HG03097 (cell line): ENCODE data around the gene SMIM8.

Experiments
- ATAC-seq: cut with Tn5 transposase; IDR thresholded peaks from one replicate; pipeline ENCODE4 v1.9.1; 2021; ENCODE audit not compliant: unreplicated experiment, low FRiP score

The SMIM8 gene

DNA sequence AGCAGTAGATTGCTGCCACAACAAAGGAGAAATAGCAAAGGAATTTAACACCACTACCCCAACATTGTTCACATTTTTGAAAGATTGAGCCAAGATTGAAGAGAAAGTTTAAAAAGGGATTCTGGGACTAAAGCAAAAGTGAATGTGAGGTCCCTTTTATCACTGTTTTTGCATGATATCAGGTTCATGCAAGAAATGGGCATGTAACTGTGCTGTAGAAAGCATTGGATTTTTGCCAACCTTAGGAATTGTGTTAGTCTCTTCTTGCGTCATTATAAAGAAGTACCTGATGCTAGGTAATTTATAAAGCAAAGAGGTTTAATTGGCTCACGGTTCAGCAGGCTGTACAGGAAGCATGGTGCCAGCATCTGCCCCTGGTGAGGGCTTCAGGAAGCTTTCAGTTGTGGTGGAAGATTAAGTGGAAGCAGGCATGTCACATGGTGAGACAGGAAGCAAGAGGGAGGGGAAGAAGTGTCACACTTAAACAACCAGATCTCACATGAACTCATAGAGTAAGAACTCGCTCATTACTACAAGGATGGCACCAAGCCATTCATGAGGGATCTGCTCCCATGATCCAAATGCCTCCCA is 11.3 kb downstream of the SMIM8 start:
- no peak for ATAC-seq

- ATAC-seq: no peak
These were observed 12.3 kb downstream of the SMIM8 start for GRCh38 chr6:87334683-87335082.

GRCh38 chr6:87336367-87336766 is 14.0 kb downstream of the SMIM8 start:
- ATAC-seq: no peak

GRCh38 chr6:87340230-87340629 is 17.8 kb downstream of the SMIM8 start:
- ATAC-seq: no peak

- ATAC-seq: no peak
These were observed 18.8 kb downstream of the SMIM8 start for GRCh38 chr6:87341158-87341557.

- ATAC-seq: peak; percentile 80
These were observed 19.5 kb downstream of the SMIM8 start for GRCh38 chr6:87341899-87342298.

DNA sequence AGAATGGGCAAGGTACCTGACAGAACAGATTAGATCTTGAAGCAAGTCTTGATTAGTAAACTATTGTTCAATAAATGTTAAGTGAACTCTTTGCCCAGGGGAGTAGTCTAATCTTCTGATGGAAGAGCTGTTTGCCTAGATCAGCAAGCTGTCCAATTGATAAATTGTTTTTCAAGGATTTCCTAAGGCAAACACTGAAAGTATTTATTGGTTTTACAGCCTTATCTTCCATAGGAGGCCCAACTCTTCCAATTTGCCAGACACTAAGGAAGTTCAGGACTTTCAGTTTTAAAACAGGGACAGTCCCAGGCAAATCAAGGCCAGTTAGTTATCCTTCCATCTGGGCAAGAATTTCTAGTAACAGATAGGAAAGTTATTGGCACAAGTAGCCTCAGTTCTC is 20.4 kb downstream of the SMIM8 start:
- ATAC-seq: no peak

DNA sequence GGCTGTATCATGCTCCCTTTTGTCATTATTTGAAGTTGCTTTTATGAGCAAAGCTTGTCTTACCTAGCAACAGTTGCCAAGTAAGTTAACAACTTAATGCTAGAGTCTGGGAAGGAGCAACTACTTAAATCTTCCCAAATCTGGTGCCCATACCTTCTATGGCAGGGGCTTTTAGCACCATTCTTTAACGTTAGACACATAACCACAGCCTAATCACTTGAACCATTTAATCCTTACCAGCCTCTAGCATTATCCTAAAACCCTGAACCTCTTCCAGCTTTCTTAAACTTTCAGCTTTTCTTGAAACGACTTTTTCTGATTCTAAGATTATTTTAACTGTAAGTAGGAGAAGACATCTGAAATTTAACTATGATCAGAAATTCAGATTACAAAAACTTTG is 22.3 kb downstream of the SMIM8 start, which contains the start of gene C6orf163:
Gene C6orf163 (plus strand): TSS at position 83 of the 400 bp plus-strand sequence. CDS start 287 bp downstream, at position 370.
- ATAC-seq: no peak

DNA sequence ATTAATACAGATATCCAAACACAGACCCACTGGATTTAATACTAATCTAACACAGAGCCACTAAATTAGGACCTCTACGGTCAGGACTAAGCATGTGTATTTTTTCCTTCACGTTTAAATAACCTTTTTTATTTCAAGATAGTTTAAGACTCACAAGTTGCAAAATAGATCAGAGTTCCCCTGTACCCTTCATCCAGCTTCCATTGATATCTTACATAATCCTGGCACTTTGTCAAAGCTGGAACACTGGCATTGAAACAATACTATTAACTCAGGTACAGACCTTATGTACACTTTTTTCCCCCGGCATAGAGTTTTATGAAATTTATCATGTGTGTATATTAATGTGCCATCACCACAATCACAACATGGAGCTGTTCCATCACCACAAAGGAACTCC is 24.3 kb downstream of the SMIM8 start:
- no peak for ATAC-seq

- no peak for ATAC-seq
These were observed 27.5 kb downstream of the SMIM8 start for GRCh38 chr6:87349896-87350295.

DNA sequence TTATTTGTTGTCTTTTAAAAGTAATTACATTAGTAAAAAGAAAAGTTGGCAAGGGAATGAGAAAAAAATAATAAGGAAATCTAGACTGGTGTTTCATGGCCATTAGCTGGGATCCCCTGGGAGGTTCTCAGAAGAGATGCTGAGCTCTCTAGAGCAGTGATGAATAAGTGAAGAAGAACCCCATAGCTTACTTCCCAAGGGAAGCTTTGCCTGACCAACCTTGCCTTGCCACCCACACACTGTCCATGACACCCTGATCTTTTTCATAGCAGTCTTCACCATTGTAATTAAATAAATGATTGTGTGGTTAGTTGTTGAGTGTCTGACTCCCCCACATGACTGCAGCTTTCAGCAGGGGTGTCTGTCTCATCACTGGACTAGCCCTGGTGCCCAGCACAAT is 28.1 kb downstream of the SMIM8 start:
- no peak for ATAC-seq

DNA sequence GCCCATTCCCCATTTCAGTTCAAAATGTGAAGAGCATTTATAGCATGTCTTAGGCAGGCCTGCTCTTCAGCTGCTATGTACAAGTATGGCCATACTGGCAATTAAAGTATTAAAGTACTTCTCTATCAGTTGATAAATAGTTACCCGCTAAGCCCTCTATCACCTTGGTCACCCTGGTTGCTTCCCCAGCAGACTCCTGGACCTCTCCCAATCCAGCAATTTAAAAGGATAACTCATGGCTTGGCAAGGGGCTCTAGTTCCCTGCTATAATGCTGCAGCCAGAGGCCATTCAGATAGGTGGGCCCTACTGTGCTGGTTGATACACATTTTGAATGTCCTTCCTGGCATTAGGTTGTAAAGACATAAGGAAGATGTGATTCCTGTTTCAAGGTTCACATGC is 29.2 kb downstream of the SMIM8 start:
- no peak for ATAC-seq

DNA sequence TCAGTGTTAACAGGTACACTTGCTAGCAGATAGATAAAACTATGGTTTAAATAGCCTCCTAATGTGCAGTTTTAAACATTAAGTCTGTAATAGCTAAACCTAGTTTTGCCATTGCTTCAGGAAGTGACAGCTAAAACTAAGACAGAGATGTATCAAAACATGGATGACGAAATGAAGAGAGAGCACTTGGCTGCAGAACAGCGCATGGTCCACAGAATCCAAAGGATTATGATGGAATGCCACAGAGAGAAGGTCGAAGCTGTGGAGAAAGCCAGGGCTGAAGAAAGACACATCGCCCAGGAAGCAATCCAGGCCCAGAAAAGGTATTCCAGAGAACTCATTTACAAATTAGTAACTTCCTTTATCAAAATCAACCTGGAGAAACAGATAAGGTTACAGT is 33.8 kb downstream of the SMIM8 start:
- ATAC-seq: no peak

DNA sequence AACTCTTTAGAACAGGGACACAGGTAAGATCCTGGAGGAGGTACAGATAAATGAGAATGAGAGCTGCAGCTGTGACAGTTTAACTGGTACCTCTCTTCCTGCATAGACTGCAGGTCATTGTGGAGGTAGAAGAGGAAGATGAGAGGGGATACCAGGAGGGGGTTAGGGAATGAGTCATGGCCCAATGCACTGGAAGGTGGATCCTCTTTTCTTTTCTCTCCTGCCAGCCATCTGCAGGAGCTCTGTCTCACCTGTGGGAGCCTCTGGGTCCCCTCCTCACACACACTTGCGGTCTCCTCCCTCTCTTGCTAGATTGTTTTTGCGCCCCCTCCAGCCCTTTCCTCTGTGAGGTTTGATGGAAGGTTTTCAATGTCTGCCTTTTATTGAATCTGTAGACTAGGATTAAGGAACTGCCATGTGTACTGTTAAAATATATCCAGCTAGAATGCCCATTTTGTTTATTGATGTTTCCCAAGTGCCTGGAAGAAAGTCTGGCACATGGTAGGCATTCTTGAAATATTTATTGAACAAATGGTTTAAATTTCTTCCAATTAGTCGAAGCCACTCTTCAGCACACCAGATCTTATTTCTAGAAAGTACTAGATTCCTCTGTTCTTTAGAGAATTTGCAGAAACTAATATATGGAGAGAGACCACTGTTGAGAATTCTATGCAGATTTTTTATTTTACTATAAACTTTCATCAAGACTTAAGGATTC is 35.2 kb downstream of the SMIM8 start:
- ATAC-seq: no peak

DNA sequence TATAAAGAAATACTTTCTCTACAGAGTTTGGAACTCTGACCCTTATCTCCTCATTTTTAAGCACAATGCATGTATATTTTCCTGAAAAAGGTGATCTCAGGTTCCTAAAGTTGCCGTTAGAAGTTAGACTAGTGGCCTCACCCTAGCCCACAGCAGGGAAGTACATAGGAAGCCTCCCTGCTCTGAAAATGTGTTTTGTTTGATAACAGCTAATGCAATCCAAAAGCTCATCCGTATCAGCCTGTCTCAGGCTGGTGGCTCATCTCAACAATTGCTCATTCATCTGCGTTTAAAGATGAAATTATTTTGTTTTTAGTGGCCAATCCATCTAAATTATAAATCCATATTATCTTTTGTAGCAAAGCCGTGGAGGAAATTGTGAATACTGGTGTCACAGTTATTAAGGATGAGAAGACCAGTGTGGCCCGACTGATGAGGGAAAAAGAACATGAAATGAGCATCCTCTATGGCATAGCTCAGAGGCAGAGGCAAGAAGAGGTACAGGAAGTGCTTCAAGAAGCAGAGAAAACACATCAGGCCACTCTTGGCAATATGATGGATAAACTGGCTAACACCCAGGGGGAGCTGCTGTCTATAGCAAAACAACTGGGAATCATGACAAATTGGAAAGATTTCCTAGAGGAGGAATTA is 42.3 kb downstream of the SMIM8 start:
- ATAC-seq: no peak

DNA sequence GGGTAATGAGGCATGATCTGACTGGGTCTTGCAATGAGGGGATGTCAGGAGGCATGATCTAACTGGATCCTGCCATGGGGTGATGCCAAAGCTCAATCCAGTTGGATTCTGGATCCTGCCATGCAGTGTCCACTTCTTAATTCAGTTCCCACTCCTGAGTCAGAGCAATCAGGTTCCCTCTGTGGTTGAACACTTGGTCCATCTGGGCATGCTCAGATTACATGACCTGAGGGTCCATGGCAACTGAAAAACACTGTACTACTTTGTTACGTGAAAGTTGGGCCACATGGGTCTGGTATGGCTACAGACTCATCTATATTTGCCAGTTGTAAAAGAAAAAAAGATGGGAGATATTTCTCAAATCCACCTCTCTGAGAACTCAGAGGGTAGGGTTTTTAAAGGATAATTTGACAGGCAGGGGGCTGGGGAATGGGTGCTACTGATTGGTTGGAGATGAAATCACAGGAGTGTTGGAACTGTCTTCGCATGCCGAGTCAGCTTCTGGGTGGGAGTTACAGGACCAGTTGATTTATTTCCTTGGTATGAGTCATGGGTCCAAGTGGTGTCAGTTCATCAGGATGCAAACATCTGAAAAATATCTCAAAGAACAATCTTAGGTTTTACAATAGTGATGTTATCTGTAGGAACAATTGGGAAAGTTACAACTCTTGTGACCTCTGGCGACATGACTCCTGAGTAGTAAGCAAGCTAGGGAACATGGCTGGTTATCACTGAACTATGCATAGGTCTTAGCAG is 43.9 kb downstream of the SMIM8 start:
- no peak for ATAC-seq

DNA sequence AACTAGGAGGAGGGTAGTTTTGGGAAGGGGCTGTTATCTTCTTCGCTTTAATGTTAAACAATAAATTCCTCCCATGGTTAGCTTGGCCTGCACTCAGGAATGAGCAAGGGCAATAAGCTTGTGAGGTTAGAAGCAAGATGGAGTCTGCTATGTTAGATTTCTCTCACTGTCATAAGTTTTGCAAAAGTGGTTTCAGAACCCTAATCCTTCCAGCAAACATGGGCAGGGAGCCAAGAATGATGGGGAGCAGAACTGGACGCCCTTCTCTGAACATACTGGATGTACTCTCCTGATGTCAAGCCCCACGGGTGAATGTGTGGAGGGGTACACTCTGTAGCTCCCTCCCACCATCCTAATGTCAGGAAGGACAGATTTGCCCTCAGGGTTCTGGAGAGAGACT is 44.5 kb downstream of the SMIM8 start:
- ATAC-seq: no peak

DNA sequence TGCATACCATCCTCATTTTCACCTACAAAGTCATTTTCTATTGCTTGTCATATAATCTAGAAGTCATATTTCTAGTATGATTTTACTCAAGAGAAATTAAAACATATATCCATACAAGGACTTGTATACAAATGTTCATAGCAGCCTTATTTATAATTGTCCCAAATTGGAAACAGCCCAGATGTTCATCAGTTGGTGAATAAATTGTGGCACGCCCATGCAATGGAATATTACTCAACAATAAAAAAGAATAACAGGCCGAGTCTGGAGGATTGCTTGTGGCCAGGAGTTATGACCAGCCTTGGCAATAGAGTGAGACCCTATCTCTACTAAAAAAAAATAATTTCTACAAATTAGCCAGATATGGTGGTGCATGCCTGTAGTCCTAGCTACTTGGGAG is 51.0 kb downstream of the SMIM8 start:
- no peak for ATAC-seq

DNA sequence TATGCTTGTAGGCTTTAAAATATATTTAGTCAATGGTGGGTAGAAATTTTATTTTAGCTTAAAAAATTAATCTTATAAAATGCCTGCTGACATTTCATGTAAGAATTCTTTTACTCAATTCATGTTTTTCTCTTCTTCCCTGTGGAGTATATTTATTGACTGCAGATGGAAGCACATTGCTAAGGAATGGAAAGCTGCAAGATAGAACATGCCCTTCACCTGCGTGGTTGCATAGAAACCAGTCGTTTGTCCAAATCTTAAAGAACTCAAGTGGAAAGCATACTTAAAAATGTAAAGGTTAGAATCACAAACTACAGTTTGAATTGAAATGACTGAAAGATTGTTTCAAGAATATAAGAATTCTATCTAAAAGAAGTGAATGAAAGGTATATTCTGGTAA is 52.9 kb downstream of the SMIM8 start:
- ATAC-seq: no peak

DNA sequence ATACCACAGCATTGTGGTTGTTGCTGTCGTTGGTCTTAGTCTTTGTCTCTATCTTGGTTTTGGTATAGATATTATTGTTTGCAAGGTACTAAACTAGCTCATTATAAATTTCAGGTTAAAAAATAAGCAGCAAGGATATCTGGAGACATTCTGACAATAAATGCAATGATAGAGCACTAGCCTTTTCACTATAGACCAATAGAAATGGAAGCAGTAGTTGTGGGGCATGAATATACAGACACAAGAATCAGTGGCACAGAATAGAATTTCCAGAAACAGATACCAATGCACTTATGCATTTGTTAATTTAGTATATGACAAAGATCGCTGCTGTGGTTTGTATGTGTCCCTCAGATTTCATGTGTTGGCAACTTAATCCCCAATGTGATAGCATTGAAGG is 54.3 kb downstream of the SMIM8 start:
- no peak for ATAC-seq

DNA sequence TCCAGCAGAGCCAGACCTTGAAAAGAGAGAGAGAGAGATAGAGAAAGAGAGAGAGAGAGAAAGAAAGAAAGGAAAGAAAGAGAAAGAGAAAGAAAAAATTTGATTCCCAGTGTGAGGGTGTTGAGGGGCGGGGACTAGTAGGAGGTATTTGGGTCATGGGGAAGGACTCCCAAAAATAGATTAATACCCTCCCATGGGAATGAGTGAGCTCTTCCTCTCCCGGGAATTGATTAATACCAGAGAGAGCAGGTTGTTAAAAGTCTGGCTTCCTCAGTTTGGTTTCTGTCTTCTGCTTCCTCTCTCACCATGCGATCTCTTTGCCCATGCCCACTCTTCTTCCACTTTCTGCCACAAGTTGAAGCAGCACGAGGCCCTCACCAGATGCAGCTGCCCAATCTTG is 56.6 kb downstream of the SMIM8 start:
- no peak for ATAC-seq
